Airway epithelial cell (primary cell): ENCODE data around the gene VAV1. TPM values are rescaled to one million over a fixed set of nuclear protein-coding genes. Genes with fewer than 3 reads are reported as not detected.

Source experiments
- total RNA-seq: library from RNA; depleted of rRNA; stranded (reverse); fragments of >200 nt; gene quantifications from 2 replicates; pipeline ENCODE4 v1.2.3, GENCODE V29; 2015

Gene VAV1
- 2.3 and 2.8 TPM in 2 replicates for total RNA-seq

GRCh38 chr19:6772028-6772865 lies at the start of gene VAV1:
TSS of gene VAV1 (plus strand) at chr19:6772708. CDS start at chr19:6772808, 100 bp downstream.

DNA sequence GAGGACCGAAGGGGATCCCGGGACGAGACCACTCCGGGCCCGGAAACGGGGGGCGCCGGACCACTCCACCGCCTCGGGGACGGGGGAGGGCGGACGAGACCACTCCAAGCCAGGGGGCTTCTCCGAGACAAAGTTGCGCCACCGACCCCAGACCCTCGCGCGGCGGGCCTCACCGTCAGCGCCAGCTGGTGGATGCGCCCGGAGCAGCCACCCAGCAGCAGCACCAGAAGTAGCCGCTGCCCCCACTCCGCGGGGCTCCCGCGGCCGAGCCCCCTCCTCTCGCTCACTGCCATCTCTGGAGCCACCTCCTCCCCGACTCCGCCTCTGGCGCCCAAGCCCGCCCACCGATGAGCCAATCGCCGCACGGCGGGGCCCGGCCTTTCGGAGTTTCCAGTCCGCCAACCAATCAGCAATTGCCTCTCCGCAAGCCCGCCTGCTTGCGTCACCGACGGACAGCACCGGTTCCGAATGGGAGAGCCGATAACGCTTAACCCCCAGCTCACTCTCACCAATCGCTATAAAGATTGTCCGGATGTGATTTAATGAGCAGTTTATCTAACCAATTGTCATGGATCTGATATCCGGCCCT lies 35.1 kb upstream of the VAV1 start, which contains the start of gene GPR108:
GPR108 (minus strand) TSS at position 297 of the 589 bp plus-strand sequence; CDS start at position 293, 4 bp downstream.

DNA sequence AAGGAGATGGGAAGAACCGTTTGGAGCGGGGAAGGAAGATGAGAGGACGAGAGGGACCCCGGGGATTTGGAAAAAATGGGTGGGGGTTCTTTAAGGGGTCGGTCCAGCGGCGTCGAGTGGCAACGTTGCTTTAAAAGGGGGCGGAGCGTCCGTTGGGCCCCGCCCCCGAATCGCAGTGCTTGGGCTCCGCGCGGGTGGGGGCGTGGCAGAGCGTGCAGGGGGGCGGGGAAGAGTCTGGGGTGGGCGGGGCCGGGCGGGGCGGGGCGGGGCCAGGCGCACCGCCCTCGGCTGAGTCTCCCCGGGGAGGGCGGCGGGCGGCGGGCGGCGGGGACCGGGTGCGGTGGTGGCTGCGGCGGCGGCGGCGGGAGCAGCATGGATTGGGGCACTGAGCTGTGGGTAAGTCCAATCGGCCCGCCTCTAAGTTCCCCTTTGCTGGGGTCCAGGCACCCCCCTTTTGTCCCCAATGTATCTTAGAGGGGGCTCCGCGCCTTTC lies 33.1 kb upstream of the VAV1 start, which contains the start of gene TRIP10:
TRIP10 (plus strand) TSS at position 291 of the 493 bp plus-strand sequence; CDS start at position 373, 82 bp downstream.

GRCh38 chr19:6767357-6768235 lies 4.9 kb upstream of the VAV1 start, which contains the start of gene SH2D3A:
TSS of gene SH2D3A (minus strand) at chr19:6767435. CDS start at chr19:6763748, 3,687 bp downstream.

DNA sequence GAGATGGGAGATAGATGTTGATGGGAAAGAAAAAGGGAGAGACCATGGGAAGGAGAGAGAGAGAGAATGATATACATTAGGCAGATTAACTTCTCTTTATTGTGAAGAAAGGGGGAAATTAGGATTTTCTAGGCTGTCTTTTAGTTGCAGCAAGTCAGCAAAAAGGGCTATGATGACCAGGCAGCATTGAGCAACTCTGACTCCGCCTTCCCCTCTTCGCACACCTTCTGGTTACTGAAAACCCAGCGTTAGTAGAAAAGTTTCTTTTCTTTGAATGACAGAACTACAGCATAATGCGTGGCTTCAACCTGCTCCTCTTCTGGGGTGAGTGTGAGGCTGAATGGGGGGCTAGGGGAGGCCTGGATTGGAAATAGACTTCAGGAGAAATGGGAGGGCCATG lies 114.8 kb downstream of the VAV1 start, which contains the start of gene ADGRE1:
ADGRE1 (plus strand) TSS at position 264 of the 400 bp plus-strand sequence; CDS start at position 294, 30 bp downstream.

Other genes starting within 250 kb of the VAV1 start
- 31.6 and 32.9 TPM in 2 replicates for gene TNFSF9, start 241.7 kb upstream of the VAV1 start, total RNA-seq
- 0.35 TPM in 1 of 2 replicates, not detected in the other for gene CD70, start 181.6 kb upstream of the VAV1 start, total RNA-seq
- gene TNFSF14, start 102.5 kb upstream of the VAV1 start, total RNA-seq = not detected in 2 replicates
- gene C3, start 52.1 kb upstream of the VAV1 start, total RNA-seq = 5.4 and 11.2 TPM in 2 replicates
- 56.4 and 60.9 TPM in 2 replicates for gene GPR108, start 35.1 kb upstream of the VAV1 start, total RNA-seq
- gene TRIP10, start 33.0 kb upstream of the VAV1 start, total RNA-seq = 76.2 and 88.9 TPM in 2 replicates
- gene SH2D3A, start 5.3 kb upstream of the VAV1 start, total RNA-seq = 64.3 and 65.2 TPM in 2 replicates
- not detected in 2 replicates for gene ADGRE1, start 114.9 kb downstream of the VAV1 start, total RNA-seq
- gene MBD3L2B, start 248.7 kb downstream of the VAV1 start, total RNA-seq = not detected in 2 replicates